Activated naive CD8-positive, alpha-beta T cell treated with anti-CD3 and anti-CD28 coated beads for 36 hours (primary cell): ENCODE results near the gene PTPRO. TPM values are rescaled to one million over a fixed set of nuclear protein-coding genes. Genes with fewer than 3 reads are reported as not detected.

Experiments
- DNase-seq: peaks from one replicate; pipeline ENCODE4 v3.0.0; 2021
- H3K27ac Mint-ChIP-seq: one replicate; pipeline ENCODE4 v1.8.0; 2022; ENCODE audit warnings: mild to moderate bottlenecking, moderate library complexity, mixed read lengths
- H3K27me3 Mint-ChIP-seq: one replicate; pipeline ENCODE4 v1.8.0; 2022; ENCODE audit warnings: mild to moderate bottlenecking, mixed read lengths
- H3K36me3 Mint-ChIP-seq: one replicate; pipeline ENCODE4 v1.8.0; 2021; ENCODE audit warnings: mild to moderate bottlenecking, mixed read lengths
- H3K4me1 Mint-ChIP-seq: one replicate; pipeline ENCODE4 v1.8.0; 2021; ENCODE audit warnings: mixed read lengths
- H3K4me3 Mint-ChIP-seq: one replicate; pipeline ENCODE4 v1.8.0; 2022; ENCODE audit warnings: mild to moderate bottlenecking, moderate library complexity, mixed read lengths
- H3K9me3 Mint-ChIP-seq: one replicate; pipeline ENCODE4 v1.8.0; 2022; ENCODE audit warnings: mixed read lengths
- total RNA-seq, 2 experiments: library from RNA; stranded (reverse); gene quantifications; one replicate each; pipeline ENCODE4 v1.2.3, GENCODE V29; 2021

Gene PTPRO
- total RNA-seq, 2 experiments from 2014 or later, result 1.1 to 1.4 TPM

DNA sequence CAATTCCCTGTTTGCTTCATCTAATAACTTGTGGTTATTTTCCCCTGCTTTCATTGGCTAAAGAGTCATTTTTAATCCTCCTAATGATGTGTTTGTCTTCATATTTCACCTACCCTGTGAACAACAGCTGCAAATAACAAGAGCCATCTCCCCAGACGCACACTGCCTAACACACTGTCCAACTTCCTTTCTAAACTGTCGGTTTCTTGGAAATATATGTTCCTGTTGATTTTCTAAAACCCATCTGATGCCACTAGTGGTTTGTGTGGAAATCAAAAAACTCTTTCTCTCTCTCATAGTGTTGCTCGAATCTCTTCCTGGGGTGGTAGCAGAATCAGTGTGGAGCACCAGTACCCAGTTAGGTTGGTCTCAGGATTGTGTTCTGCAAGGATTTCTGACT, 240.0 kb downstream of the PTPRO start:
- H3K4me1 Mint-ChIP-seq, result peaks cover 50% of the 10 kb centered on the region

DNA sequence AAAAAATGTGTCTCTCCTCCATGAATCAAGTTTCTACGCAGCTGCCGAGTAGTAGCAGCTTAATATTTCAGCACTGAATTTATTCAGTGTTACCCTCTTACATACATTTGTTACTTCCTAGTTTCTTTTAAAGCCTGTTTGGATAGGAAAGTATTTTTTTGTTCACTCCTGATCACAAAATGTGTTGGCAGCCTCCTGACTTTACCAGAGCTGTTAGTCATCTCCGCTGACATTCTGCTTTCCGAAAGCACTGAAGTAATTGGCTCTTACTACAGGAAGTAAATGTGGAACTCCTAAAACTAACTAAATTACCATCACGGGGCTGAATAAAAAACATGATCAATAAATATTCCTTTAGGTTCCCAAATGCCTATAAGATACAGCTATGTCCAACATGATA, 241.4 kb downstream of the PTPRO start:
- Mint-ChIP-seq H3K4me1 (peaks cover 50% of the 10 kb centered on the region), H3K27ac (peak overlapping the region; percentile 94), H3K9me3 (no peaks in the 10 kb centered on the region), H3K4me3 (peak overlapping the region; percentile 76), H3K27me3 (no peaks in the 10 kb centered on the region), H3K36me3 (peaks cover 10% of the 10 kb centered on the region)
- DNase-seq, result peak; percentile 23

More for the DNA sequence above, 240.0 kb downstream of the PTPRO start:
- peaks cover 4% of the 10 kb centered on the region for H3K9me3 Mint-ChIP-seq
- DNase-seq, result no peak
- H3K27me3 Mint-ChIP-seq, result no peaks in the 10 kb centered on the region
- H3K27ac Mint-ChIP-seq, result peak overlapping the region; percentile 94
- peaks cover 20% of the 10 kb centered on the region for H3K36me3 Mint-ChIP-seq
- peak overlapping the region; percentile 67 for H3K4me3 Mint-ChIP-seq

DNA sequence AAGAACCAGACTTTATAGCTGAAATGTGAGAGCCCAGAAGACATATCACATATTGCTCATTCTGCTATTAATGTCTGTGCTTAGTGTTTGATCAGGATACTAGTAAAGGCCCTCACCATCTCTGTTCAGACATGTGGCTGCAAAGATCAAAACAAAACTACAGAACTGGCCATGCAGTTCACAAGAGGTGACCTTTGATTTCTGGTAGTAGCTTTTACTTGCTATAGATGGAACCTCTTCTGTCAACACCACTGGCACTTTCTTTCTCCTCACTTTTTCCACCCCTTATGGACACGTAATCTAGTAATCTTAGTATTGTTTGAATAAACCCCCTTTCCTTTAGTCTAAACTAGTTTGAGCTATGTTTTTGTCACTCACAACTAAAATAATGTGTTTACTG, 252.0 kb downstream of the PTPRO start:
- H3K9me3 Mint-ChIP-seq, result peaks cover 16% of the 10 kb centered on the region
- DNase-seq, result no peak
- H3K27me3 Mint-ChIP-seq, result no peaks in the 10 kb centered on the region
- peaks cover 45% of the 10 kb centered on the region for H3K36me3 Mint-ChIP-seq
- H3K4me3 Mint-ChIP-seq, result no peak overlapping the region
- H3K4me1 Mint-ChIP-seq, result peaks cover 63% of the 10 kb centered on the region
- peak overlapping the region; percentile 73 for H3K27ac Mint-ChIP-seq

DNA sequence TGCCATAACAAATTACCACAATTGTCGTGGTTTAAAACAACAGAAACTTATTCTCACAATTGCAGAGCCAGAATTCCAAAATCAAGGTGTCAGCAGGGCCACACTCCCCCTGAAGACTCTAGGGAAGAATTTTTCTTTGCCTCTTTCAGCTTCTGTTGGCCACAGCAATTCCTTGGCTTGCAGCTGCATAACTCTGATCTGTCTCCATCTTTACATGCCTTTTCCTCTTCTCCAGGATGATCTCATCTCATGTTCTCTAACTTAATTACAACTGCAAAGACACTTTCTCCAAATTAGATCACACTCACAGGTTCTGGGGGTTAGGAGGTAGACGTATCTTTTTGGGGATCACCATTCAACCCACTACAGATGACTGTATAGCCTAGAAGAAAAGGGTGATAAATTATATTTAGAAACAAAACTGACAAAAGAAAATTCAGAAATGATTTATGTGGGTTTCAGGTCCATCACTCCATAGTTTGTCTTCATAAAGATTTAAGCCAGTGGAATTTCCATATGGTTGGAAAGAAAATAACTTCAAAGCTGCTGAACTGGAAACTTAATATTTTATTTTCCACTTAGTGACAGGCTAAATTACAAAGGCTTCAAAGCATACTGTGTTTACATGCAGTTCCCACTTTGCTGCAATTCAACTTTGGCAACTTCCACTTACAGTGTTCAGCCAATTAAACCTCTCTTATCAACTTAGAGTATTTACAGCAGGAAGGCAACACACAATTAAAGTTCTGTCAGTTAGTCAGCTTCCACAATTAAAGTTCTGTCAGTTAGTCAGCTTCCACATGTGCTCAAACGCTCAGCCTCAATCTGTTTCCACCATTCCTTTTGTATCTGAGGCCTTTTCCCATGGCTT, 253.6 kb downstream of the PTPRO start:
- Mint-ChIP-seq H3K4me1 (peaks cover 61% of the 10 kb centered on the region), H3K36me3 (peaks cover 40% of the 10 kb centered on the region), H3K27ac (peak overlapping the region; percentile 73), H3K4me3 (no peak overlapping the region), H3K9me3 (peaks cover 16% of the 10 kb centered on the region), H3K27me3 (no peaks in the 10 kb centered on the region)
- no peak for DNase-seq

DNA sequence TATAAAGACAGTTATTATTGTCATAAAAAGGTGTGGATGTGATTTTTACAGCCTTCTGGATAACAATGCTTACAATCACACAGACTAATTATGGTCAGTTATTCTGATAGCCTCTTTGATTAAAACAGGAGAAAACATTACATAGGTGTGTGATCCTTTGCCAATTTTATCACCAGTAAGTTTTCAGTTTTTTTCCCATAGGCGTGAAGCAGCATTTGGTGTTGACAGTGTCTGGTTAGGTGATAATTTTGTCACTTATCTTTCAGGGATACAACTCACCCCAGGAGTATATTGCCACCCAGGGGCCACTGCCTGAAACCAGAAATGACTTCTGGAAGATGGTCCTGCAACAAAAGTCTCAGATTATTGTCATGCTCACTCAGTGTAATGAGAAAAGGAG, 258.1 kb downstream of the PTPRO start:
- H3K4me3 Mint-ChIP-seq, result no peak overlapping the region
- peaks cover 5% of the 10 kb centered on the region for H3K9me3 Mint-ChIP-seq
- peak overlapping the region; percentile 8 for H3K27ac Mint-ChIP-seq

DNA sequence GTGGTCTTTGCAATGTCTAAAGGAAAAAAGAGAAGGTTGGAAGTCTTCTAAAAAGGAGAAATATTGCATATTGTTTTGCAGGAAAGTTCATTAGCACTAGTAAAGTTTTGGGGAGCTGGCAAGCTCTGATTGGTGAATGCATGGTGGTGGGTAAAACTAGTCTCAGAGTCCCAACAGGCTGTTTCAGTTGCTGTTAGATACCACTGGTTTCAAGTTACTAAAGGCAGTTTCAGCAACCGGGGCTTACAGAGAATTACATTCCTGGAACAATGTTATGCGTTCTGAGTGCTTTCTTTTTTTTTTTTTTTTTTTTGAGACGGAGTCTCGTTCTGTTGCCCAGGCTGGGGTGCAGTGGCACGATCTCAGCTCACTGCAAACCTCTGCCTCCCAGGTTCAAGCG, 258.7 kb downstream of the PTPRO start:
- peaks cover 23% of the 10 kb centered on the region for H3K4me1 Mint-ChIP-seq
- peaks cover 2% of the 10 kb centered on the region for H3K9me3 Mint-ChIP-seq

More for the DNA sequence above, 258.1 kb downstream of the PTPRO start:
- Mint-ChIP-seq H3K27me3 (no peaks in the 10 kb centered on the region), H3K4me1 (peaks cover 28% of the 10 kb centered on the region), H3K36me3 (peaks cover 19% of the 10 kb centered on the region)
- DNase-seq, result peak; percentile 15

DNA sequence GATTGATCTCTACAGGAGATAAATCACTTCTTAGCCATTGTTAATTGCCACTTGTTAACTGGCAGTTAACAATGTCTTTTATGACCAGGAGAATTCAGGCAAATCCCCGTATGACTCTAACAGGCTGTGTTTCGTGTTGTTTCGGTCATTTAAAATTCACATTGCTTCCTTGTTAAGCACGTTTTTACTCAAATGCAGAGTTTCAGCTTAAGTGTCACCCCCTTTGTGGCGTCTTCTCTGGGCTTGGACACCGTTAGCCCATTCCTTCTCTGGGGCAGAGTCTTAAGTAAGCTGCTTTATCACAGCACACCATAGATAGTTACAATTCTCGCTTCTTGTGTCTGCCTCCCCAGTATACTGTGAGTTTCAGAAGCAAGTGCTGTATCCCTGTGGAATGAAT, 261.5 kb downstream of the PTPRO start:
- Mint-ChIP-seq H3K27me3 (no peaks in the 10 kb centered on the region), H3K4me3 (no peak overlapping the region), H3K4me1 (peaks cover 16% of the 10 kb centered on the region), H3K27ac (no peak overlapping the region), H3K9me3 (no peaks in the 10 kb centered on the region), H3K36me3 (peaks cover 4% of the 10 kb centered on the region)
- no peak for DNase-seq

More for the DNA sequence above, 258.7 kb downstream of the PTPRO start:
- no peaks in the 10 kb centered on the region for H3K27me3 Mint-ChIP-seq
- H3K36me3 Mint-ChIP-seq, result peaks cover 14% of the 10 kb centered on the region
- no peak for DNase-seq
- no peak overlapping the region for H3K4me3 Mint-ChIP-seq
- H3K27ac Mint-ChIP-seq, result peak overlapping the region; percentile 8

DNA sequence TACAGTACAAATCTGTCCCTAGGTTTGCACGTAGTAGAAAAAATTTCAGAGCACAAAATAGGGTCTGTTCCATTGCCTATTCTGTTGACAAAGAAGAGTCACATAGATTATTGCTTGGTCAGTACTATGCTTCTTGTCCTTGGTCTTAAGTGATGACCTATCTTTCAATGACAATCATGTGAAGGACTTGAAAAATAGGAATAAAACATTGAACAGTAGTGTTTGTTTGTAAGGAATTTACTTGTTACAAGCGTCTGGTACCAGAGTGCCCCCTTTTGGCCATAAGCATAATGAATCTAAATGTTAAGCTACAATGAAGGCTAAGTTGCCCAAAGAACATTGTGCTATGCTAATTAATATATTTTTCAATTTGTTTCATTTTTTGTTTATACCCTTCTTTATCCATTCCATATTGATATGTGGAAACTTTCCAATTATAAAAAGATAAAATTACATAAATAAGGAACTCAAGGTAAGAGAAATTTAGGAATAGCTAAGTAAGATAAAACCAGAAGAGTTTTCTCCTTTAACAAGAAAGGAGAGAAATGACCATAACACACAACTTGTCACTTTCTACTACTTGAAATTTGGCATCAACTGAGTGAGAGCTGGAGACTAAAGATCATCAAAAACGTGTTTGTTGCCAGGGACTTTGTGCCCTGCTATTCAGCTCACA, 262.2 kb downstream of the PTPRO start:
- Mint-ChIP-seq H3K9me3 (no peaks in the 10 kb centered on the region), H3K4me1 (peaks cover 12% of the 10 kb centered on the region), H3K27ac (no peak overlapping the region), H3K27me3 (no peaks in the 10 kb centered on the region), H3K4me3 (no peak overlapping the region), H3K36me3 (peaks cover 4% of the 10 kb centered on the region)
- no peak for DNase-seq

DNA sequence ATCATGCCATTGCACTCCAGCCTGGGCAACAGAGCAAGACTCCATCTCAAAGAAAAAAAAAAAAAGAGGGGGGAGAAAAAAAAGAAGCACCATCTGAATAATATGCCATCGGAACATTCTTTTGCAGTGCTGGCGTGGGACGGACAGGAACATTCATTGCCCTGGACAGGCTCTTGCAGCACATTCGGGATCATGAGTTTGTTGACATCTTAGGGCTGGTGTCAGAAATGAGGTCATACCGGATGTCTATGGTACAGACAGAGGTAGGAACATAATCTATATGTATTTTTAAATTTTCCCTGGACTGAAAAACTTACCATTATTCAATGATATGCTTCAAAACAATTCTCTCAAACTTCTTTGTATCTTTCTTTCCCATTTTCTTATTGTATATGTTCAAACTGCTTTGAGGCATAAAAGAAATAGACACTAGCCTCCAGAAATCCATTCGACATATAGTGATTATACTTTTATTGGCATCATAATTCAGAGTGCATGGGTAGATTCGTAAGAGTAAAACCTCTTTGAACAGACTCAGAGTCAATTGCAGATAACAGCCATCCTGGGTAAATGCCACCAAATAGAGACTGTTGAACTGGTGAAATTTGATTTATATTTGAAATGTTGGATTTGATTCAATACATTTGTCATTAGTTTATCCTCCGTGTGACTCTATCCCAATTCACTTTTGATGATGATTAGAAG, 267.2 kb downstream of the PTPRO start:
- no peak for DNase-seq
- Mint-ChIP-seq H3K36me3 (no peaks in the 10 kb centered on the region), H3K27me3 (peaks cover 7% of the 10 kb centered on the region), H3K9me3 (no peaks in the 10 kb centered on the region), H3K27ac (no peak overlapping the region), H3K4me1 (peaks cover 9% of the 10 kb centered on the region), H3K4me3 (peak overlapping the region; percentile 78)

DNA sequence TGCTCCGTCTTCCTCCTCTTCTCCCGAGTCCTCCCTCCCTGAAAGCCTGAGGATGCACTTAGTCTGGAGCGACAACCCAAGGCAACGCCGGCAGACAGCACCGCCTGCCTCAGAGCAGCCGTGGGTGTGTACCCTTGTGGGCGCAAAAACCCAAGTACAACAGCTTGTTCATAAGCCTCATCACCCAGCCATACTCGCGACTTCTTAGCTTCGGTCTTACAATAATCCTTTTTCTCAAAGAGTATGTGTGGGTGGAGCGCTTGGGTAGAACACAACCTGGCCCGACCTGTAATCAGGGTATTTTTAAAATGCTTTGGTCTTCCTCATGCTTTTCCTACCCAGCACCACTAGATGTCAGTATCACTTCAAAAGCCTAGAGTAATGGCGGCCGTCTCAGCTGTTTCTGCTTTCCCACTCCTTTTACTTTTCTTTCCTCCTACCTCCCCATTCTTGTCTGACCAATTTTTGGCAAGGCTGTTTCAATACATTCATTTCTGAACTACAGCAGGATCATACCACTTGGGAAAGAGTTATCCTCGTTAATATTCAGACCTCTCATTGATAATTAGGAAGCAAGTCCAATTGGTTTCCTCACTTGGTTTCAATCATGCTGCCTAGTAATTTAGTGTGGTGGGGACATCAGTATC, 268.0 kb downstream of the PTPRO start:
- DNase-seq, result peak; percentile 29
- Mint-ChIP-seq H3K27me3 (peaks cover 7% of the 10 kb centered on the region), H3K9me3 (no peaks in the 10 kb centered on the region), H3K4me1 (peaks cover 9% of the 10 kb centered on the region), H3K36me3 (no peaks in the 10 kb centered on the region), H3K27ac (peak overlapping the region; percentile 18), H3K4me3 (peak overlapping the region; percentile 78)

DNA sequence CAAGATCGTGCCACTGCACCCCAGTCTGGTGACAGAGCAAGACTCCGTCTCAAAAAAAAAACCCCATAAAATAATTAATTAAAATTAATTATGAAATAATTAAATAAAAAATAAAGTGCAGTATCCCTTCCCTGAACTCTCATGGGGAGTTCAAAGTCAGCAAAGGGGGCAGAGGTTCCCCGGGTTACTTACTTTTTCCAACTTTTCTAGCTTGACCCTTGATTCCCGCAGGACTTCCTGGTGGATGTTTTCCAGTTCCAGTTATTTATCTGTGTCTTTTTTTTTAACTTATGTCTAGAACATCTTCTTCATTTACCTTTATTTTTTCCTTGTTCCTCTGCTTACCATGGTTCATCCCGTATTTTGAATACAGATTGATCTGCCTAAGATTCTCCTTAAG, 269.5 kb downstream of the PTPRO start:
- no peak for DNase-seq
- no peak overlapping the region for H3K4me3 Mint-ChIP-seq
- no peaks in the 10 kb centered on the region for H3K9me3 Mint-ChIP-seq
- no peaks in the 10 kb centered on the region for H3K36me3 Mint-ChIP-seq
- H3K27me3 Mint-ChIP-seq, result peaks cover 7% of the 10 kb centered on the region
- H3K27ac Mint-ChIP-seq, result no peak overlapping the region
- peaks cover 9% of the 10 kb centered on the region for H3K4me1 Mint-ChIP-seq

DNA sequence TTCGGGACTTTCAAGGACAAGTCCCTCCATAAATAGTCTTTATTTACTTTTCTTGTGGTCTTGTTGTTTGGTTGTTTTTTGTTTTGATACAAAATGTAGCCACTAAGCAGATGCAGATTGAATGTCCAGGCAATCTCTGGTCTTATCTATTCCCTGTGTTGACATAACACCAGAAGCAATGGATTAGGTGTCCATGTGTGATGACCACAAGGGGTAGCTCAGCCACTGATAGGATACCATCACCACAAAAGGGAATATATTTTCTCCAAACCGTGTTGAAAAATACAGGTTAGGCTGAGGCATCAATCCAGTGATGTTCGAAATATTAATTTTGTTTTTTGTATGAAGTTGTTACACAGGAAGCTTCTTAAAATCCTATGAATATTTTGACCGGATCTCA, 270.6 kb downstream of the PTPRO start:
- DNase-seq, result no peak
- H3K27ac Mint-ChIP-seq, result no peak overlapping the region
- H3K9me3 Mint-ChIP-seq, result no peaks in the 10 kb centered on the region
- no peak overlapping the region for H3K4me3 Mint-ChIP-seq
- peaks cover 9% of the 10 kb centered on the region for H3K4me1 Mint-ChIP-seq
- no peaks in the 10 kb centered on the region for H3K36me3 Mint-ChIP-seq
- peaks cover 7% of the 10 kb centered on the region for H3K27me3 Mint-ChIP-seq

DNA sequence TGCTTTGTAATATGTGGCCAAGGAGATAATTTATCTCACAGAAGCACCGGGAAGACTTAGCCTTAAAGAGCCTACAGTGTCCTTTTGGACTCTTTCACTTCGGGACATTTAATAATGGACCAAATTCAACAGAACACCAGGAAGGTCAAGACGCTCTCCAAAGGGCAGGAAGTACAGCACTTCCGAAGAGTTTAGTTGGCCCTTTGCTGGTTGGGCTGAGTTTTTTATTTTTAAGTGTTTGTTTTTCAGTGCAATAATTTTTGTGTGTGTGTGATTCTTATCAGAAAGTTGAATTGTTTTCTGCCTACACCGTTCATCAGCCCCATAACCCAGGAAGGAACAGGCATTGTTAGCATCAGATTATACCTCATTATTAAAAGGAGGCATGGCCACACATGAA, 273.9 kb downstream of the PTPRO start:
- Mint-ChIP-seq H3K27ac (no peak overlapping the region), H3K9me3 (no peaks in the 10 kb centered on the region), H3K36me3 (no peaks in the 10 kb centered on the region), H3K4me1 (no peaks in the 10 kb centered on the region), H3K27me3 (no peaks in the 10 kb centered on the region), H3K4me3 (no peak overlapping the region)
- DNase-seq, result no peak

DNA sequence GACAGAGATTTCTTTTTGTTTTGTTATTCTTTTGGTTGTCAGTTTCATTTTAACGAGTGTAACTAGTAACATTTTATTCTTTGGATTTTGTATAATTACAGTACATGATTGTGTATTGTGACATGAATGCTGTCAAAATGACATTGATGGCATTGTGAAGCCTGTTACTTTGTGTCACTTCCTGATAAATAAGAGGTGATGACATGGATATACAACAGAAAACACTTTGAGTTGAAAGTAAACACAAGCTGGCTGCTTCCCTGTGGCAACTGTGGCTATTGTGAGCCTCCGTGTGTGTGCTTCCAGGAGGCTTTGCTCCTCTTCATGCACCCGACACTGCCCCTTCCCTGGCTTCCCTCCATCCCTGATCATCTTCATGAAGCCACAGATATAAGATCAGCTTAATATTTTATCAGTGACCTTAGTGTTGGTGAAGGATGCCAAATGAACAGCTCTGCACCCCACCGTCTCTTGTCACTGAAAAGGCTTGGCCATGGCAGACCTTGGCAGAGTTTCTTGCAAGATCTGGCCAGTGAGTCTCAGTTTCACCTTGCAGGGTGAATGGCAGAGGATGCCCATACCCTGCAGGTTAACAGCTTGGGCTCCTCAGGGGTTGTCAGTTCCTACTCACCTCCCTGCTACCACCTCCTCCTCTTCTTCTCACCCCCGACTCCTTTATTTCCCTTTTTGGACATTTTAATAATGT, 275.0 kb downstream of the PTPRO start:
- peaks cover 1% of the 10 kb centered on the region for H3K4me1 Mint-ChIP-seq
- peaks cover 3% of the 10 kb centered on the region for H3K27me3 Mint-ChIP-seq
- H3K4me3 Mint-ChIP-seq, result no peak overlapping the region
- no peaks in the 10 kb centered on the region for H3K36me3 Mint-ChIP-seq
- H3K27ac Mint-ChIP-seq, result no peak overlapping the region
- H3K9me3 Mint-ChIP-seq, result no peaks in the 10 kb centered on the region
- no peak for DNase-seq
